HG03039 (cell line): Measurements from ENCODE around the gene BRWD1.
A peak's percentile ranks its signal among the peaks of the same experiment; 100 is the strongest.

ENCODE experiments used
- ATAC-seq: cut with Tn5 transposase; IDR thresholded peaks from one replicate; pipeline ENCODE4 v1.9.1; 2021; ENCODE audit warnings: mild to moderate bottlenecking, moderate library complexity; ENCODE audit not compliant: unreplicated experiment

Gene BRWD1

DNA sequence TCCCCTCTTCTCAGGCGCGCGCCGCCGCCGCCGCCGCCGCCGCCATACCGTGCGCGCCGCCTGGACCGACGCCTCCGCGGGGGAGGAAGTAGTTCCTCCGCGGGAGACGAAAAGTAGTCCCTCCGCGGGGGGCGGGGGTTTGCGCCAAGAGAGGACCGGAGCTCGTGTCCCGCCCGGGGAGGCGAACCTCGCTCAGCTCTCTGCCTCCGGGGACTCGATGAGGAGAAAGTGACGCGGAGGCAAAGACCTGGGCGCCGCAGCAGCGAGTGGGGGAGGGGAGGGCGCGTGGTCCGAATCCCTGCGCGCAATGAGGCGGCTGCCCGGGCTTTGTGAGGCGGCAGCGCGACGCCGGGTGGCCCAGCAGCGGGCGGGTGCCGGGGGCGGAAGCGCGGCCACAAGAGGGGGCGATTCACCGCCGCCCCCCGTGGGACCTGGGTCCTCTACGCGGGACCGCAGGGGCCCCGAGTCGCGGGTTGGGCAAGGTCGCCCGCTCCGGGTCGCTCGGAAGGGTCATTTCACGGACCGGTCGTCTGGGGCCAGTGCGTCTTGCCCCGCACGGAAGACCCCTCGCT is at the start of gene BRWD1:
Gene BRWD1 (minus strand): TSS at position 62 of the 572 bp plus-strand sequence. CDS start 141 bp downstream, outside the sequence.
- peak; percentile 40 for ATAC-seq

DNA sequence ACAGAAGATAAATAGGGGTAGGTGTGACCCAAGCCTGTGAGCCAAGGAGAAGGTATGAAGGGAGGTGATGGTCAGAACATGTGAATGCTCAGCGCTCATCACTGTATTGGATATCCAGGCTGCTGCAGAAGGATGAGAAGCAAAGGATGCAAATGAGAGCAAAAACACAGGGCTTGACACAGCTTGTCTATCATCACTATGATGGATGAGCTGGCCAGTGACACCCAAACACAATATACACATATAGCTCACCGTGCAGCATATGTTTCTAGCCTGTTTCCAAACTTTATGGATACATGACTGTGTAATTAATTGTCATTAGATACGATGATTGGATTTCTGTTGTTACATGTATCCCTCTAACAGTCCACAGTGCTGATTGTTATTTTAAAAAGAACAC is 49.3 kb upstream of the BRWD1 start:
- no peak for ATAC-seq

DNA sequence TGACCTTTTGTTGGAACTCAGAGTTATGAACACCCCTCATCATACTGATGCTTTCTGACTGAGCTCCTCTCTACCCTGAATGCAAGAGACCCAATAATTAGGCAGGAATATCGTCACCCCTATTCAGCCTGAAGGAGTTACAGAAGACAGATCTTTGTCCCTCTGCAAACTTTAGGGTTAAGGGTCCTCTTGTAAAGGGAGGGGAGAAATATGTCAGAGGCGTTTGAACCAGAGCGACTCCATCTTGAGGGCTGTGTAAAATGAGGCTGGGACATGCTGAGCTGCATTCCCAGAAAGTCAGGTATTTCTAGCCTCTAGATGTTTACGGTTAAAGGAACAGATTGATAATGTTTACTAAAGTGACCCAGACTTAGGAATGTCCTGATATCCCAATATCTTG is 46.0 kb upstream of the BRWD1 start:
- ATAC-seq = no peak

DNA sequence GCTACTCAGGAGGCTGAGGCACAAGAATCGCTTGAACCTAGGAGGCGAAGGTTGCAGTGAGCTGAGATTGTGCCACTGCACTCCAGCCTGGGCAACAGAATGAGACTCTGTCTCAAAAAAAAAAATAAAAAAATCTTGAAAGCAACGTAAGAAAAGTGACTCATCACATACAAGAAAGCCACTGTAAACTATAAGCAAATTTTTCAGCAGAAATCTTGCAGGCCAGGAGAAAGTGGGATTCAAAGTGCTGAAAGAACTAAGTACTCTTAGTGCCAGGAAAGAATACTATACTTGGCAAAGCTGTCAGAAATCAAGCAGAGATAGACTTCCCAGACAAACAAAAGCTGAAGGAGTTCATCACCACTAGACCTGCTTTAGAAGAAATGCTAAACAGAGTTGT is 39.9 kb upstream of the BRWD1 start:
- ATAC-seq = no peak

DNA sequence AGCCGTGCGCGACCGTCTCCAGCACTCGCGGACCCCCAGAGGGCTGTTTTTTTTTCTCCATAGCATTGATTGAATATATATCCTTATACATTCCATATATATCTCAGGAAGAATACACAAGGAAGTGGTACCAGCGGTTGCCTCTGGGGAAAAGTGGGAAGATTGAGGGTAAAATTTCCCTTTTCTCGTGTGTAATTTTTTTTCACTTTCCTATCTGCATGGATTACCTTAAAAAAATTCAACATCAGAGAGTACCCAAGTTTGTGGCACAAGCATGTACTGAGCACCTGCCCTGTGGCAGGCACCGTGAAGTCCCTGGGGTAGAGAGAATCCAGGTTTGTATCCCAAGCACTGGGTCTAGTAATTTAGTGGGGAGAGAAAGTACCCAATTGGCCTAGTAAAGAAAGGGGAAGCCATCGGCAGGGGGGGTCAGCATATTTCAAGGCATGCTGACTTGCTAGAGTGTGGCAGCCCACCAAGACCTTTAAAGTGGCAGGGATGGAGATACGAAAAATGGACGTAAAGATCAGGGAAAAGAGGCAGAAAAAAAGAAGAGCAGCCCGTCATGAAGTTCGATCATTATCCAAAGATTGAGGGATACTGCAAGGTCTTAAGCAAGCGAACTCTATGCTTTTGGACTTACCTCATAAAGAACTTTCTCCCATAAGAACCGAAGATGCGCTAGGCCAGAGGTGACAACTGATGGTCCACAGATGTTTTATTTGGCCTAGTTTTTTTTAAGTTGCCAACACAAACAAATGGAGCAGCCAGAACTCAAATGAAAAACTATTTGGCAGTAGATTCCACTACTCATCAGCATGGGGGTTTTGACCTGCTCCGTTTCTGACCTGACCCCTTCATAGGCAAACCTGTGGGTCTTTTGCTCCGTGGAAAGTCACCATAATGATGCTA is 36.9 kb upstream of the BRWD1 start:
- ATAC-seq = no peak

DNA sequence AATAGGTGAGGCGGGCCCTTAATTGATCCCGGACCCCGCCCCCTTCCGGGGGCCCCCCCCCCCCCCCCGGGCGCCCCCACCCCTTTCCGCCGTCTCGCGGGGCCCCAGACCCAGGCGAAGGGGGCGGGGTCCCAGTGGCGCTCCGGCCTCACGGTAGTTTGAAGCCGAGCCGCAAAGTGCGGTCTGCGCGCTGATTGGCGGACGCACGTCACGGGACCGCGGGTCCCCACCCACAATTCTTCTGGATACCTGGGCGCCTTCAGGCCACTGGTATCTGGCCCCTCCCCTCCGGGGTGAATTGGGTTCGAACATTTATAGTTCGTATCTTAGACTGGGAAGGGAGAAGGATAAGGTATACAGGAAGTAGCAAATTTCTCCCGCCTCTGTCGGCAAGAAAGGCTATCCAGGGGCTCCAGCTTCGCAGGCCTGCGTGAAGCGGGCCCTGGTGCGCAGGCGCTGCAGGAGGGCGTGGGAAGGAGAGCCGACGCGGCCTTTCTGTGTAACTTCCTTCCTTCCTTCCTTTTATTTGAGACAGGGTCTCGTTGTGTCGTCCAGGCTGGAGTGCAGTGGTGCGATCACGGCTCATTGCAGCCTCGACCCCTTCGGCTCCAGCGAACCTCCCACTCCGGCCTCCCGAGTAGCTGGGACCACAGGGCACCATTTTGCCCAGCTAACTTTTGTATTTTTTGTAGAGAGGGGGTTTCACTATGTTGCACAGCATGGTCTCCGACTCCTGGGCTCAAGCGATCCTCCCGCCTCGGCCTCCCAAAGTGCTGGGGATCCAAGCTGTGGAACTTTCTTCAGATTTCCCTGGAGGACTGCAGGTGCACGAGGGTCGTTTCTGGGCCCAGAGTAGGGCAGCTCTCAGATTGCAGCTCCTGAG is 36.0 kb upstream of the BRWD1 start:
- ATAC-seq = peak; percentile 82

DNA sequence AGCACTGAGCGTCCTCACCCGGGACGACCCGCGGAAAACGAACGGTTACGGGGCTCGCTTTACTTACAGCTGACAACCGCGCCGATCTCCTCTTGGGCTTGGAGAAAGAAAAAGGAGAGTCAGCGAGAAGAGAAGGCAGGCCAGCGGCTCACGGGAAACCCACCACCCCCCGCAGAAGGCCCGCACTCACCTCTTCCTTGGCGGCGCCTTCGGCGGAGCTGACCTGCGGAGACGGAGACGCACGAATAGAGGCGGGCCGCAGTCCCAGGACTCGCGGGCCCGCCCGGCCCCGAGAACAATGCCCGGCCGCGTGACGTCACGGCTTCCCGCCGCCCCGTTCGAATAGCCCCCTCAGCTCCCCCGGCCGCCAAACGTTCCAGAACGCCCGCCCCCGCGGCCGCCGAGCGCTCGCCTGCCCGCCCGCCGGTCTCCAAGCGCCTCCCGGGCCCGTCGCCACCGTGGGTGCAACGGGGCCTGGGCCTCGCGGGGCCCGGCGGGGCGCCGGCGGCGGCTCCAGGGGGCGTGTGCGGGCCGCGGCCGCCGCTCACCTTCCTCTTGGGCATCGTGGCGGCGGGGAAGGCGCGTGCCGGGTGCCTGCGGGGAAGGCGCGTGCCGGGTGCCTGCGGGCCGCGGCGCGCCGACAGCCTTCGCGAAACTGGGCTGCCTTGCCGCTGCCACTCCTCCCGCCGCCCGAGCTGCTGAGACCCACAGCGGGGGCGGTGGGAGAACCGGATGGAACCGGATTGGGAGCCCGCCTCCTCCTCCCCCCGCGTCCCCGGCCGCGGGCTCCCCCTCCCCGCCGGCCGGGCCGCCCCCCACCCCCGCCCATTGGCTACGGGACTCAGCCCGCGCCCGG is 35.2 kb upstream of the BRWD1 start, which contains the start of gene HMGN1:
Gene HMGN1 (minus strand): TSS at position 734 of the 856 bp plus-strand sequence. CDS start 171 bp downstream, at position 563.
- ATAC-seq = peak; percentile 56

DNA sequence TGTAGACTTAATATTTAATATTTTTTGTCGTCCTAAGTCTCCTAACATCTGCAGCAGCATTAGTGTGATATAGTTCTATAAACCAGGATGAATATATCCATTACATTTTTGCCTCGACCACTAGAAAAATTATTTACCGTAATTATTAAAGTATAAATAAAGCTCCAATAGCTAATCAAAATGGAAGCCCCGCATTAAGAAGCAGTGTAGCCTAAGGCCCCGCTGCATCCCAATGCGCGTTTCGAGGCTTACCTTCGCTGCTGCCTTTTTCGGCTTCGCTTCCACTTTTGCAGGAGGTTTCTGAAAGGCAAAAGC is 34.6 kb upstream of the BRWD1 start:
- peak; percentile 1 for ATAC-seq

DNA sequence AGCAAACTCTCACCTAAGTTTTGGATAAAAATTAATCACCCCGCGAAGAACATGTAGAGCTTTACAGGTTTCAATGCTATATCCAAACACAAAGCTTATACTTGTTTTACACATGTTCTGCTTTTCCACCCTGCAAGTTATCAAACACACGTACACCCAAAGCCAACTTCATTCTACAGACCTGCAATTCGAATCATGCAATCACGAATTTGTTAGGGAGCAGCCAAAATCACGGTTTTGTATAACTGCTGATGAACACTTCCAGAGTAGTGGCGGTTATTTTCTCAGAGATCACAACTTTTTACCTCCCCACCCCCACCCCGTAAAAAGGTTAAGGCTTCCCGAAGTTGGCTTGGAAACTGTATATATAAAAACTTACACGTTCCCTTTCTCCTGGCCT is 34.1 kb upstream of the BRWD1 start:
- ATAC-seq = no peak

DNA sequence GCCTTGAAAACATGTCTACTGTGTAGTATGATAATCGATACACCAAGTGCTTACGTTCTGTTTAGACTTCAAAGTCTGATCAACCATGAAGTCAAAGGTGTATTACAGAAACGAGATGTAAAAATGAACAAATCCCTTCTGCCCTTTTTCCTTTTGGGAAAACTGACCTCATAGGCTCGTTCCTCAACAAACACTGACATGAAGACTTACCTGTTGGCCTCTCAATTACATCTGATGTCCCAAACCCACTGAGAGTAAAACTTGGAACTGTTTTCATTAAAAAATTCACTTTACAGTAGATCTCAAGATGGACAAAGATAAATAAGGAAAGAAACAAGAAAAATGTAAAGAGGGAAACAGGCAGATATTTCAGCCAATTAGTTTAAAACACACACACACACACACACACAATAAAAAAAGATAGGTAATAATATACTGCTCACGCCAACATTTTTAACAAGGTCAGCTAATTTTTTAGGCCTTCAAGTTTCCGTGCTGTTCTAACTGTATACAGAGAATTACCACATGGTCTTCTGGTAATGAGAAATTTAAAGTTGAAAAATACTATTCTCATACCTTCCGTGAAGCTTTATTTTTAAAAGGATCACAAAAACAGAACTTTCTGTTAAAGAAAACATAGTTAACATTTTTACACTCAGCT is 33.4 kb upstream of the BRWD1 start:
- no peak for ATAC-seq

DNA sequence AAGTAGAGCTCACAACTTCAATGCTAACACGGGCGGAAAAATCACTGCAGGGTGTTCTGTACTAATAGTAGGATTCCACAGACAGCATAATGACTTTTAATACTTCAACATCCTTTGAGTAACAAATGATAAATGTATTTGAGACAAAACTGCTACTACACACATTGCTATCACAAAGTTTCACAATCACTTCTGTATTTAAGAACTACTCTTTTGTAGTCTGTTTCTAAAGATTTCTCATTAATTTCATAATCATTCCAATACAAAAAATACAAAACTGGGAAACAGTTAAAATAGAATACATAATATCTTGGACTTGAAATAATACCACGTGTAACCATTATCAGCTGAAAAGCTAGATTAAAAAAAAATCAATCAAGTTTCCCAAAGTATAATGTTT is 32.8 kb upstream of the BRWD1 start:
- no peak for ATAC-seq

DNA sequence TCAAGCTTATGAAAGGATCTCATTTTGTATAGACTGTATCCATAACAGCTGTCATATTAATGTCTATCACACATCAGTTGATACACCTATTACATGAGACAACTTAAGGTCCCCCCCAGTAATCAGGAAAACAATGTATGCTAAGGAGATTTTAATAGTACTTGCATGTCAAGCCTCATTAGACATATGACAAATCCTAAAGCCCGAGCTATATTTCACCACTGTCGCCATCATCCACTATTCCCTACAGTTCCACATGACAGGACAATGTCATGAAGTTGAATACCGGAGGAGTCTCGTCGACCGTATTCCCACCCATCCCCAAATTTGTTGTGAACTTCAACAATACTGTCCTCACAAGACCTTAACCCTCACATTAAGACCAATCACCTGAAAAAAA is 32.0 kb upstream of the BRWD1 start:
- no peak for ATAC-seq

DNA sequence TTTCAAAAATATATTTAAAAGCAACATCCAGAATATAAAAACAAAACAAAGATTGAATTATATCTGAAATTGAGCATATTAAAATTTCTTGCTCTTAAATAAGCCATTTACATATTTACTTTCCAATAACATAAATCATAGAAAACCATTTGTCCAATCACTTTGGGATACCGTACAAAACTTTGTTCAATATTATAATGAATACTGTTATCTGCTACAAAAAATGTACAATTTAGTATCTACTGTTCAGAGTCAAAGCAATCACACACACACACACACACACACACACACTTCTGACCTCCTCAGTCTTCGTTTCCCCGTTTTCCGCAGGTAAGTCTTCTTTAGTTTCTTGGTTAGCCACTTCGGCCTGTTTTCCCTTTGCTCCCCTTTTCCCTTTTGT is 31.4 kb upstream of the BRWD1 start:
- ATAC-seq = no peak

DNA sequence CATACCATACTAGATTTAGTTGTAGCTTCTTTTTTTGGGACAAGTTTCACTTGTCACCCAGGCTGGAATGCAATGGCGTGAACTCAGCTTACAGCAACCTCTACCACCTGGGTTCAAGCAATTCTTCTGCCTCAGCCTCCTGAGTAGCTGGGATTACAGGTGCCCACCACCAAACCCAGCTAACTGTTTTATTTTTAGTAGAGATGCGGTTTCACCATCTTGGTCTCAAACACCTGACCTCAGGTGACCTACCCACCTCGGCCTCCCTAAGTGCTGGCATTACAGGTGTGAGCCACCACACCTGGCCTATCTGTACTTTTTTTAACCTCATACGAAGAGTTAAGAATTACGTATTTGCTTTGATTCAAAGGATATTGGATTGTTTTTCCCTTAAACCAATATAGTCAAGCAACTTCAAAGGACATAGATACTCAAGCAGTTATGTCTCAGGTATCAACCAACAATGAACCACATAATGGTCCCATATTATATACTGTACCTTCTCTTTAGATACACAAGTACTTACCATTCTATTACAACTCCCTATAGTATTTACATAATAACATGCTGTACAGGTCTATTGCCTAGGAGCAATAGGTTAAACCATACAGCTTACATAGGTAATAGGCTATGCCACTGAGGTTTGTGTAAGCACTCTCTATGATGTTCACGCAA is 28.0 kb upstream of the BRWD1 start:
- ATAC-seq = no peak

DNA sequence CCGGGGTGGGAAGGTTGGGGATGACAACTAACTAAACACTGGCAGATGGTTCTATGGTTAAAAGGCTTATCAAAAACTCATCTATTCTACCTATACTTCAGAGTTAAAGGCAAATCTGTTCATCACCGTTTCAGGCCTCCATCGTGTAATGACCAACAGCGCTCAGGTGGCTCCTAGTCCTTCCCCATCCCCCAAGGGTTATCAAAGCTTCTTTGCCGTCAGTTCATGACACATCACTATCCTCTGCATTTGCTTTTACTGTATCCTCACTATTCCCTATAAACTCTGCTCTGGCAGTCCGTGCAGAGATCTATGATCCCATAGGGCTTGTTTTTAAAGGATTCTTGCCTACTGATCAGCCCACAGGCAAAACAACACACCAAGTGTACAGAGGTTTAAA is 27.3 kb upstream of the BRWD1 start:
- ATAC-seq = no peak

DNA sequence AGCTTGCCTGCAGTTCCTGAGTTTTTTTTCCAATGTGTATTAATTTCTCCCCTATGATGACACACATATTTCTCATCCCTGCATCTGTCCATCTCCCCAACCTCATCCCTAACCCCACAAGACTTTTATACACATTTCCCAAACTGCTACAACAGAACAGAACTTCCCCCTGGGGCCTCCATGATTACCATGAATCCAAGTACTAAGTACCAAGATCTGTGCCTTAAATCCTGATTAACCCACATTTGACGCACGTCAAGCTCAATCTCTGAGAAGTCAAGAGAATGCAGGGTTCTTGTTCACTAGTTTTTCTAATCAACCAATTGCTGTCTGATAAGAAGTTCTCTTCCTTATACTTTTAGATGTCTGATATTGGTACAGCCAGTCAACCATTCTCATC is 25.8 kb upstream of the BRWD1 start:
- no peak for ATAC-seq

DNA sequence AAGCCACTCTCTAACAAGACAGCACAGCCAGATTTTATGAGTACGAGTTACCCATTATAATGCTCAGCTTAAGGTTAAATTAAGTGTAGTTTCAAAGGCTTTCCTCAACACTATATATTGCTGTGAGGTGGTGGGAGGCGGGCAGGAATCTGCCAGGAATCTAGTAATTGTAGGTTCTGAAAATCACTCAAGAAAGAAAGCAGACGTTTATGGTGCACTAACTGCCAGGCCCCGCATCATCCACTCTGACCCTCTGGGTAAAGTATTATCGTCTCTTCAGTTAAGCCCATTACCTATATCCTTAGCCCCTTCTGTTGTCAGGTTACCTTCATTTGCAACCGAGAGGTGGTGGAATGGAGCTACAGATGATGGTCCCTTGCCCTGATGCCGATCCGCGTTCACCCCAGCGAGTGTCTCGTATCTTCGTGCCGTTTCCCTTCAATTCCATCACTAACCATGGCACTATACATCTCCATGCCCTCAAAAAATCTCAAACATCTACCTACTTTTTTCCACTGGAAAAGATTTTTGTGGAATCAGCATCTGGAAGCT is 23.1 kb upstream of the BRWD1 start:
- no peak for ATAC-seq

DNA sequence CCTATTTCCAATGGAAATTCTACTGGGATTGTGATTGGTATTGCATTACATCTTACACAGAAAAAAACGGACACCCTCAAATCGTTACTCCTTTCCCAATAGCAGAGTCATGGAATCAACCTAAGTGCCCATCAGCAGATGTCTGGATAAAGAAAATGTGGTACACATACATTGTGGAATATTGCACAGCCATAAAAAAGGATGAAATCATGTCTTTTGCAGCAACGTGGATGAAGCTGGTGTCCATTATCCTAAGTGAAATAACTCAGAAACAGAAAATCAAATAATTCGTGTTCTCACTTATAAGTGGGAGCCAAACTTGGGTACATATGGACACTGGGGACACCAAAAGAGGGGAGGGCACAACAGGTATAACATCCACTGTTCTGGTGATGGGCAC is 21.2 kb upstream of the BRWD1 start:
- ATAC-seq = no peak

DNA sequence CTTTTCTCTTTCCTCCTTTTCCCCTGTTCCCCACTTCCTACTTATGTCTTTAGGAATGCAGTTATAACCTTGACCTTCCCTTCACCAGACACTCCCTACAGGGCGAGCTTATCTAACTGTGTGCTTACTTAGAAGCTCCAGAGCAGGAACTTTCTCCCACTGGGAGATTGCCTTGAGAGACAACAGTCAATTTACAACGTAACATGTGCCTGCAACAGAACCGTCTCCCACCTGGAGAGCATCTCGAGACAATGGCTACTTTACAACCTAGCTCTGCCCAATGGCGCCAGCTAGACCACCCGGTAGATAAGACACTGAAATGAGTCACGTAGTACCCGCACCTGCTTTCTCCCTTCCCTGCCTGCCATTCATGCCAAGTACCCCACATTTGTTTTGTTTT is 18.7 kb upstream of the BRWD1 start:
- ATAC-seq = no peak
